Left lung (tissue), 10 donors: ENCODE measurements around the gene SHC3. TPM values are rescaled to one million over a fixed set of nuclear protein-coding genes. Genes with fewer than 3 reads are reported as not detected.

ENCODE experiments used
- ATAC-seq: fragments of 200-7000 bp; cut with Tn5 transposase; one replicate; pipeline ENCODE4 v1.9.1; 2020; ENCODE audit warnings: moderate library complexity
- DNase-seq, 4 donors: peaks; one replicate each; pipeline ENCODE4 v3.0.0-alpha.2; 2013 to 2020
- H3K27ac ChIP-seq, 2 donors: fragments of 200-600 bp; sonication (generic) in 1 of 2; one replicate each; pipeline versions ENCODE4 v1.5.0 to v1.8.0; 2020 to 2021
- H3K27me3 ChIP-seq, 2 donors: fragments of 200-600 bp; sonication (generic) in 1 of 2; one replicate each; pipeline versions ENCODE4 v1.5.0 to v1.8.0; 2020 to 2021
- H3K36me3 ChIP-seq, 2 donors: fragments of 200-600 bp; sonication (generic) in 1 of 2; one replicate each; pipeline versions ENCODE4 v1.5.0 to v1.8.0; 2020 to 2021
- H3K4me1 ChIP-seq, 2 donors: fragments of 200-600 bp; one replicate each; pipeline ENCODE4 v1.8.0; 2021
- H3K4me3 ChIP-seq, 2 donors: fragments of 200-600 bp; sonication (generic) in 1 of 2; one replicate each; pipeline versions ENCODE4 v1.5.0 to v1.8.0; 2020 to 2021; ENCODE audit warnings: mild to moderate bottlenecking in 1 of 2
- H3K9me3 ChIP-seq, 2 donors: fragments of 200-600 bp; sonication (generic) in 1 of 2; one replicate each; pipeline versions ENCODE4 v1.5.0 to v1.8.0; 2020 to 2021
- CTCF ChIP-seq, 2 donors: fragments of 200-600 bp; sonication (generic) in 1 of 2; IDR thresholded peaks; one replicate each; pipeline versions ENCODE4 v1.5.0 to v1.8.0; 2021; ENCODE audit warnings: antibody characterized with exemption in 2 of 2
- intact Hi-C, 2 donors: fragments of 100-400 bp; cut with DNase I; formaldehyde crosslinking; loops; one replicate each; pipeline versions ENCODE4 v1.11.2 to v1.14.2; 2022
- polyA plus RNA-seq, 6 donors: library from polyadenylated mRNA; unstranded; fragments of 120-200 nt; gene quantifications; one replicate each; pipeline ENCODE4 v1.2.1, GENCODE V29; 2013; ENCODE audit not compliant: insufficient read length in 6 of 6
- total RNA-seq, 2 donors: library from RNA; stranded (reverse); fragmentation: NEBNext Ultra II Directional; extraction: Animal tissue kit (Norgen Biotek cat#: 25700); gene quantifications; one replicate each; pipeline ENCODE4 v1.2.1, GENCODE V29; 2021
- donor health status: DM: no; HTN: yes; CAD: no.
- donor health status: DM: no; HTN: no; CAD: no.

Gene SHC3
- total and polyA plus RNA-seq, 8 donors: 10.4 to 19.2 (median 15.6) TPM

GRCh38 chr9:89160806-89161205 is 17.8 kb downstream of the SHC3 start:
- H3K4me3 ChIP-seq: no peak overlapping the region
- TF ChIP-seq CTCF (IDR thresholded peaks at IDR 0.05): no peak
- intact Hi-C loops: no loop called here
- no peaks in the 10 kb centered on the region for H3K27me3 ChIP-seq
- H3K9me3 ChIP-seq: no peaks in the 10 kb centered on the region
- H3K4me1 ChIP-seq: no peaks in the 10 kb centered on the region
- no peaks in the 10 kb centered on the region for H3K36me3 ChIP-seq
- ATAC-seq: no peak
- H3K27ac ChIP-seq: no peak overlapping the region
- DNase-seq: no peak

DNA sequence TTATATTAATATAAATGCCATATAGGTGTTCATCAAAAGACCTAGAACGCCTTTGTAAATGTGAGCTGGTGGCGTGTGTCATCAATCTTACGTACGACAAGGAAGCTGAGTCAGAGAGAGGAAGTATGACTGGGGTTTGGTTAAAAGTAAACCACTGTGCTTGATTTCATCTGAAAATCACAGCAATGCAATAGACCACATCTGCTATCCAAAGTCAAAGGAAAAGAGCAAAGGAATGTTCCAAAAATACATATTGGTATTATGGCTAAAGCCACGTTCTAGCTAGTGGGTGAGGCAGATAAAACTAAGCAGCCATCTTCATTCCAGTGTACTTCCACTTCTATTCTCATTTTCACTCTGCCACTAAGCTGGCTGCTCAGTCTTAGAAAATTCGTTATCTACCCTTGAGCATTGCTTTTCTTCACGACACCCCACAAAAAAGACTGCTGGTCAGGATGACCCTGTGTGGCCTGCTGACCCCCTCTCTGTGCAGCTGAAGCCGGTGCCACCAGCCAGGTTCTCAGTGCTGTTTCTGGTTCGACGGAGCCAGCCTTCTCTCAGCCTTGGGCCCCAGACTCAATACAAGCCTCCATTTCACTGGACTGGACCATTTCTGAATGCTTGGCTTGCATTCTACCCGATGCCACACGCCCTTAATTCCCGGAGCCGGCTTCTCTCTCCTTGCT is 23.8 kb downstream of the SHC3 start:
- peak; percentile 67 for ATAC-seq
- no peaks in the 10 kb centered on the region for H3K27me3 ChIP-seq
- no peak for TF ChIP-seq CTCF (IDR thresholded peaks at IDR 0.05)
- H3K9me3 ChIP-seq: no peaks in the 10 kb centered on the region
- H3K4me1 ChIP-seq: peaks cover 5 to 15% of the 10 kb centered on the region in 2 donors
- H3K4me3 ChIP-seq: no peak overlapping the region
- DNase-seq: no peak
- H3K27ac ChIP-seq: peak overlapping the region; percentile 8 to 26
- H3K36me3 ChIP-seq: no peaks in the 10 kb centered on the region
- intact Hi-C loops: no loop called here

- Histone ChIP-seq H3K27ac (peak overlapping the region in 1 of 2 donors; percentile 26), H3K9me3 (no peaks in the 10 kb centered on the region), H3K4me1 (peaks cover 5 to 15% of the 10 kb centered on the region in 2 donors), H3K4me3 (no peak overlapping the region), H3K27me3 (no peaks in the 10 kb centered on the region), H3K36me3 (no peaks in the 10 kb centered on the region)
- no peak for ATAC-seq
- no peak for DNase-seq
- TF ChIP-seq CTCF (IDR thresholded peaks at IDR 0.05): no peak
- intact Hi-C loops: no loop called here
Measured at GRCh38 chr9:89154218-89154617, 24.4 kb downstream of the SHC3 start.

DNA sequence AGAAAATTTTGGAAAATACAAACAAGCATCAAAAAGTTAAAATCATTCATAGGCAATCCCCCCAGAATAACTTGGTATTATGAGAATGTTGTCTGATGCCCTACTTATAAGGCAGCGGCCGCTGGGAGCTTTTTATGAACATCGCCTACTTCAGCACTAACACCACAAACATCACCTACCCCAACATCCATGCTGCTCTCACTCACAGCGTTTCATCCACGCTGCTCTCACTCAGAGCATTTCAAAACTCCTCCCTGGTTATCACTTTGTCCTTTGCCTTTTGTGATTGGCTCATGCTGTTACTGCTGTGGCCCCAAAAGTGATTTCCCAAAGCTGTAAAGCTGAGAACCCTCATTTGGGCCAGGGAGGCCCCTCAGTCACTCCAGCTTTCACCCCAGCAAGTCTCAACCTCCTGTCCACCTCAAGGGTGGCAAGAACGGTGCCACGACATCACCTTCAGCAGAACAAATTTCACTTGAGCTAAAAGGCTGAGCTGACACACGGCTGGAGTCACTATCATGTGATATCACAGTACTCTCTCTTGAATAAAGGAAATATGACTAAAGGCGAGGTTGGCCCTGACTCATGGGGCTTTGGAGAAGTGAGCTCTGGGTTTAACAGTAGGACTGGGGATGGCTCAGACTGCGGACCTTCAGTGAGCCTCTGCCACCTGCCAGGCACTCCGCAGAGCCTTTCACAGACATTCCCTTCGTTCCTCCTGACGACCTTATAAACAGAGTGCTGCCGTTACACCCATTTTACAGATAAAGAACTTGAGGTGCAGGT is 25.2 kb downstream of the SHC3 start:
- no peak for TF ChIP-seq CTCF (IDR thresholded peaks at IDR 0.05)
- Histone ChIP-seq H3K4me1 (peaks cover 5 to 15% of the 10 kb centered on the region in 2 donors), H3K27me3 (no peaks in the 10 kb centered on the region), H3K9me3 (no peaks in the 10 kb centered on the region), H3K4me3 (no peak overlapping the region), H3K36me3 (no peaks in the 10 kb centered on the region), H3K27ac (no peak overlapping the region)
- intact Hi-C loops: no loop called here
- DNase-seq: no peak
- ATAC-seq: peak; percentile 78

DNA sequence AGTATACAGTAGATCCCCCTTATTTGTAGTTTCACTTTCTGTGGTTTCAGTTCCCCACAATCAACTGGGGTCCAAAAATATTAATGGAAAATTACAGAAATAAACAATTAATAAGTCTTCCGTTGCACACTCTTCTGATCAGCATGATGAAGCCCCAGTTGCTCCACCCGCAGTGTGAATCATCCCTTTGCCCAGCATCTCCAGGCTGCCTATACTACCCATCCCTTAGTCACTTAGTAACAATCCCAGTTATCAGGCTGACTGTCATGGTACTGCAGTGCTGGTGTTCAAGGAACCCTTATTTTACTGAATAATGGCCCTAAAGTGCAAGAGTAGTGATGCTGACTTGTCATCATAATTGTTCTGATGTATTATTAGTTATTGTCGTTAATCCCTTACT is 28.9 kb downstream of the SHC3 start:
- no peaks in the 10 kb centered on the region for H3K27me3 ChIP-seq
- H3K36me3 ChIP-seq: no peaks in the 10 kb centered on the region
- no peaks in the 10 kb centered on the region for H3K9me3 ChIP-seq
- no peak overlapping the region for H3K27ac ChIP-seq
- no peak for DNase-seq
- no peak for ATAC-seq
- intact Hi-C loops: no loop called here
- no peak for TF ChIP-seq CTCF (IDR thresholded peaks at IDR 0.05)
- no peak overlapping the region for H3K4me3 ChIP-seq
- peaks cover 3 to 10% of the 10 kb centered on the region in 2 donors for H3K4me1 ChIP-seq
